Spleen (tissue), 11 donors: ENCODE data around the gene CPLANE1. TPM values are rescaled to one million over a fixed set of nuclear protein-coding genes. Genes with fewer than 3 reads are reported as not detected.
"Not testable (repeated sequence)": the region's sequence is repeated elsewhere in the genome, so short reads cannot be mapped to it uniquely, and the experiment has no call there.

Source experiments
- DNase-seq: peaks from one replicate; pipeline ENCODE4 v3.0.0-alpha.2; 2020
- H3K27ac ChIP-seq, 8 donors: fragments of 200-600 bp; sonication (generic) in 7 of 8; 1 replicate in 4 of 8; 2 replicates in 4 of 8; pipeline versions ENCODE4 v1.5.0 to v1.8.0; 2016 to 2021; ENCODE audit warnings: inconsistent platforms in 4 of 8, mild to moderate bottlenecking in 4 of 8, moderate library complexity in 1 of 8
- H3K27me3 ChIP-seq, 7 donors: fragments of 200-600 bp; sonication (generic) in 6 of 7; replicated peaks in 1 of 7; 1 replicate in 4 of 7; 2 replicates in 3 of 7; pipeline versions ENCODE4 v1.5.0 to v1.8.0; 2016 to 2021; ENCODE audit warnings: inconsistent platforms in 3 of 7, mild to moderate bottlenecking in 1 of 7
- H3K36me3 ChIP-seq, 6 donors: fragments of 200-600 bp; sonication (generic) in 5 of 6; 1 replicate in 4 of 6; 2 replicates in 2 of 6; pipeline versions ENCODE4 v1.5.0 to v1.8.0; 2016 to 2021; ENCODE audit warnings: inconsistent platforms in 2 of 6
- H3K4me1 ChIP-seq, 6 donors: fragments of 200-600 bp; sonication (generic) in 5 of 6; 1 replicate in 3 of 6; 2 replicates in 3 of 6; pipeline versions ENCODE4 v1.5.0 to v1.8.0; 2016 to 2021; ENCODE audit warnings: inconsistent platforms in 3 of 6
- H3K4me3 ChIP-seq, 8 donors: fragments of 200-600 bp; sonication (generic) in 7 of 8; 1 replicate in 4 of 8; 2 replicates in 4 of 8; pipeline versions ENCODE4 v1.5.0 to v1.8.0; 2016 to 2021; ENCODE audit warnings: inconsistent platforms in 4 of 8, mild to moderate bottlenecking in 4 of 8, moderate library complexity in 2 of 8
- H3K9me3 ChIP-seq, 8 donors: fragments of 200-600 bp; sonication (generic) in 7 of 8; 1 replicate in 4 of 8; 2 replicates in 4 of 8; pipeline versions ENCODE4 v1.5.0 to v1.8.0; 2016 to 2021; ENCODE audit warnings: inconsistent platforms in 4 of 8
- CTCF ChIP-seq, 11 experiments: fragments of 200-600 bp in 7 of 11; fragments of 450-650 bp in 4 of 11; sonication (generic) in 4 of 11; IDR thresholded peaks in 8 of 11; conservative IDR thresholded peaks in 3 of 11; 1 replicate in 7 of 11; 2 replicates in 4 of 11; pipeline versions ENCODE4 v1.4.0 to v1.8.0; 2016 to 2021; ENCODE audit warnings: antibody characterized with exemption in 11 of 11, inconsistent platforms in 4 of 11, mild to moderate bottlenecking in 1 of 11
- POLR2A ChIP-seq, 3 donors: fragments of 450-650 bp; IDR thresholded peaks; one replicate each; pipeline ENCODE4 v1.5.1; 2017; ENCODE audit warnings: antibody characterized with exemption in 3 of 3, mild to moderate bottlenecking in 1 of 3
- POLR2AphosphoS5 ChIP-seq, 3 donors: sonication (generic); formaldehyde crosslinking; IDR thresholded peaks; one replicate each; pipeline ENCODE4 v1.5.1; 2017; ENCODE audit warnings: antibody characterized with exemption in 3 of 3
- WGBS, 5 donors: extraction: QIAGEN DNeasy Blood & Tissue Kit in 3 of 5; methylation state at CpG; one replicate each; pipeline versions ENCODE4 v1.1.5 to v1.1.7; 2013 to 2018; 5-methylcytosine and 5-hydroxymethylcytosine counted together
- intact Hi-C: fragments of 100-400 bp; cut with DNase I; formaldehyde crosslinking; loops from one replicate; pipeline ENCODE4 v1.15.0; 2023; ENCODE audit warnings: low total_unique reads
- polyA plus RNA-seq, 3 donors: library from polyadenylated mRNA; stranded (reverse); fragments of 200-250 nt; gene quantifications; one replicate each; pipeline ENCODE4 v1.2.1, GENCODE V29; 2013
- total RNA-seq, 7 donors: library from RNA; depleted of rRNA in 3 of 7; stranded (reverse); fragments of >200 nt in 3 of 7; fragmentation: NEBNext Ultra II Directional in 4 of 7; extraction: Animal tissue kit (Norgen Biotek cat#: 25700) in 4 of 7; gene quantifications; one replicate each; pipeline versions ENCODE4 v1.1.0 to v1.2.1, GENCODE V29; 2016 to 2021
- donor health status: healthy with polysubstance abuse.
- donor health status: DM: no; HTN: no; CAD: no; lungs with moderate emphysema.
- donor health status: DM: no; HTN: no; CAD: no.
- donor health status: Bipolar disorder and iron deficiency.
- donor health status: healthy.
- donor health status: DM: no; HTN: no; CAD: no.
- donor health status: DM: yes; HTN: yes; CAD: no.

Gene CPLANE1
- total and polyA plus RNA-seq, 10 donors: 1.2 to 31.7 (median 19.1) TPM

GRCh38 chr5:37103302-37103701, 145.9 kb downstream of the CPLANE1 start:
- H3K4me1 ChIP-seq: no peaks in the 10 kb centered on the region
- H3K27ac ChIP-seq: no peak overlapping the region
- DNase-seq: no peak
- H3K9me3 ChIP-seq: peaks cover 0 to 36% (median 29%) of the 10 kb centered on the region in 8 donors
- peaks cover 0 to 51% (median 27%) of the 10 kb centered on the region in 6 donors for H3K36me3 ChIP-seq
- intact Hi-C loops: no loop called here
- no peaks in the 10 kb centered on the region for H3K27me3 ChIP-seq
- H3K4me3 ChIP-seq: no peak overlapping the region
- WGBS, 5 donors: 74 to 86% (median 80%) methylated on average over 2 of the region's 2 CpGs
- TF ChIP-seq CTCF (IDR thresholded peaks at IDR 0.05 in 8 of 11, conservative IDR thresholded peaks at IDR 0.05 in 3 of 11) (no peak), POLR2AphosphoS5 (IDR thresholded peaks at IDR 0.05) (no peak), POLR2A (IDR thresholded peaks at IDR 0.05) (no peak)

GRCh38 chr5:37099267-37099666, 149.9 kb downstream of the CPLANE1 start:
- H3K27ac ChIP-seq, H3K4me3 ChIP-seq, H3K4me1 ChIP-seq, H3K27me3 ChIP-seq, DNase-seq, intact Hi-C loops: not testable (repeated sequence)
- Histone ChIP-seq H3K36me3 (peaks cover 0 to 14% (median 5%) of the 10 kb centered on the region in 6 donors), H3K9me3 (peaks cover 0 to 65% (median 58%) of the 10 kb centered on the region in 8 donors)
- 94 to 99% (median 96%) methylated on average over 5 of the region's 5 CpGs for WGBS, 5 donors

GRCh38 chr5:37093795-37094194, 155.4 kb downstream of the CPLANE1 start:
- H3K4me1 ChIP-seq, H3K4me3 ChIP-seq, H3K27me3 ChIP-seq, H3K27ac ChIP-seq, intact Hi-C loops, DNase-seq, H3K36me3 ChIP-seq: not testable (repeated sequence)
- peaks cover 0 to 36% (median 31%) of the 10 kb centered on the region in 8 donors for H3K9me3 ChIP-seq
- WGBS, 5 donors: 85 to 90% (median 89%) methylated on average over 3 to 4 of the region's 4 CpGs

GRCh38 chr5:37090781-37091180, 158.4 kb downstream of the CPLANE1 start:
- intact Hi-C loops: no loop called here
- Histone ChIP-seq H3K4me3 (no peak overlapping the region), H3K27me3 (no peaks in the 10 kb centered on the region), H3K9me3 (peaks cover 0 to 7% (median 5%) of the 10 kb centered on the region in 8 donors), H3K27ac (no peak overlapping the region), H3K4me1 (no peaks in the 10 kb centered on the region), H3K36me3 (peaks cover 0 to 13% (median 0%) of the 10 kb centered on the region in 6 donors)
- 81 to 94% (median 85%) methylated on average over 2 of the region's 2 CpGs for WGBS, 5 donors
- TF ChIP-seq POLR2A (IDR thresholded peaks at IDR 0.05): no peak
- no peak for TF ChIP-seq POLR2AphosphoS5 (IDR thresholded peaks at IDR 0.05)
- TF ChIP-seq CTCF (IDR thresholded peaks at IDR 0.05 in 8 of 11, conservative IDR thresholded peaks at IDR 0.05 in 3 of 11): no peak
- DNase-seq: no peak

- Histone ChIP-seq H3K9me3 (peaks cover 0 to 1% (median 0%) of the 10 kb centered on the region in 8 donors), H3K4me3 (no peak overlapping the region), H3K36me3 (peaks cover 0 to 18% (median 0%) of the 10 kb centered on the region in 6 donors), H3K27me3 (no peaks in the 10 kb centered on the region), H3K4me1 (no peaks in the 10 kb centered on the region), H3K27ac (no peak overlapping the region)
- WGBS, 5 donors: 70 to 87% (median 81%) methylated on average over 7 of the region's 7 CpGs
- DNase-seq: no peak
- intact Hi-C loops: no loop called here
- TF ChIP-seq POLR2AphosphoS5 (IDR thresholded peaks at IDR 0.05) (no peak), POLR2A (IDR thresholded peaks at IDR 0.05) (no peak), CTCF (IDR thresholded peaks at IDR 0.05 in 8 of 11, conservative IDR thresholded peaks at IDR 0.05 in 3 of 11) (no peak)
Observed at GRCh38 chr5:37090123-37090726, 159.0 kb downstream of the CPLANE1 start.
